Stimulated activated naive CD4-positive, alpha-beta T cell treated with Interleukin-2 at 50 U/mL for 16 hours (primary cell): ENCODE results near the gene GULP1.
"Not testable (repeated sequence)": the region's sequence is repeated elsewhere in the genome, so short reads cannot be mapped to it uniquely, and the experiment has no call there.

Source experiments
- DNase-seq: peaks from one replicate; lab custom pipeline; 2025; lab: John Stamatoyannopoulos, UW

Gene GULP1

DNA sequence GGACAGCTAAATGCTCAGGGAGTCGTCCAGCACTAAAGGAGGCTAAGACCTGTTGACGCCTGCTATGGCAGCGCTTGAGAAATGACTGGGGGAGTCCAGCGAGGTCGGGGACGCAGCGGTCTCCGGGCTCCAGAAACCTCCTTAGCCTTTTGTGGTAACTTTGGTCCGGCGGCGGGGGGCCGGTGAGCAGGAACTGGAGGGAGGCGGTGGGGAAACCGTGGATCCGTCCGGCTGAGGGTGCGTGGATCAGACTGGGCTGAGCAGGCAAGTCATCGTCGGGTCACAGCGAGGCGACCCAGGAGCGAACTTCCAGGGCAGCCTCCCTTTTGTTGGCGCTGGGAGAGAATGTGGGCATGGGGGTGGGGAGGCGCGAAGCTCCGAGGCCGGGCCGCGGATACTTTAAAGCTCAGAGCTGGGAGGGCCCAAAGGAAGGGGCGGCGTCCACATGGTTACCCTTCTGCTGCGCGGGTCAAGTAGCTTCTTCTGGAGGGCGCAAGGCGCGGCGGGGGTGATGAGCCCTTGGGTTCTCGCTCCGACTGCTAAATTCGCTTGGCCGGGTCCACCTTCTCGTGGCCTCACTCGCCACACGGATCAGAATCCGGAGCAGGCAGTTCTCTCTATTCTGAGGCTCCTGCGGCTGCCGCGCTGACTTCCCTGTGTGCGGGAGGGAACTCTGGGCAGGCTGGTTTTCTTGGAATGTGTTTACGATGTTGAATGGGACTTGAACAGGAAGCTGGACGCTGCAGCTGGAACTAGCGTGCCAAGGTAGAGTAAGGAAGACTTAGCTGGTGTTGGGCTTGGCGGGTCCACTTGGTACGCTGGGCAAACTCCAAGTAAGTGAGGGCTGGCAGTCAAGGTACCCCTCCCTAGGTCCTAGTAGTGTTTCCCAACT lies 920 bp downstream of the GULP1 start:
- no peak for DNase-seq

DNA sequence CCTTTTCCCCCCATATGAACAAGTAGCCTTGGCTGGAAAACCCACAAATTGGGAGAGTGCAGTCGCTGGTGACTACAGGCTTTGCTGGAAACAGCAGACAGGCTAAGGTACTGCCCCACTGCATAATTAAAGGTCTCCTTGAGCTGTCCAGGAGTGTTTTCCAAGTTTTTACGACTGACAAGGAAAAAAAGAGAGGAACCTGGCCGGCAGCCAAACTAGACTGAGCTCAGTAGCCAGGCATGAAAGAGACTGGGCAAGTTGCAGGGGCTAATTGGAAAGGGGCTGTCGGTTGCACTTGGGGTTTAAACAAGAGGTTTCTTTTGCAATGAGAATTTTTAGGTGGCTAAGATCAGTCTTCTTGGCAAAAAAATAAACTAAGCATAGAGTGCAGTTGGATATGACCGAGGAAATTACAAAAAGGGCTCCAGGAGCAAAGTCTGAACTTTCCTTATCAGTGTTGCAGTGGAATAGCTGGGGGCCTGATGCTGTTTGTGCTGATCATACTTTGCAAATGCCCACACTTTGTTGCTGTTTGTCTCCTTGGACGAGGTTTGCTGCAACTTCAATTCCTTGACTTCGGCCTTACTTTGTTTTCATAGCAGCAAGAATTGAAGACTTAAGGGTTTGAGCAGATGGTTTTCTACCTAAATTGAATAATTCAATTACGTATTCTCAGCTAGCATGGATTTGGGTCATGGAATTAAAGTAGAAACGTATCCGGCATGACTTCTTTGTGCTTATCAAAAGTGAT lies 2.1 kb downstream of the GULP1 start:
- DNase-seq = no peak

DNA sequence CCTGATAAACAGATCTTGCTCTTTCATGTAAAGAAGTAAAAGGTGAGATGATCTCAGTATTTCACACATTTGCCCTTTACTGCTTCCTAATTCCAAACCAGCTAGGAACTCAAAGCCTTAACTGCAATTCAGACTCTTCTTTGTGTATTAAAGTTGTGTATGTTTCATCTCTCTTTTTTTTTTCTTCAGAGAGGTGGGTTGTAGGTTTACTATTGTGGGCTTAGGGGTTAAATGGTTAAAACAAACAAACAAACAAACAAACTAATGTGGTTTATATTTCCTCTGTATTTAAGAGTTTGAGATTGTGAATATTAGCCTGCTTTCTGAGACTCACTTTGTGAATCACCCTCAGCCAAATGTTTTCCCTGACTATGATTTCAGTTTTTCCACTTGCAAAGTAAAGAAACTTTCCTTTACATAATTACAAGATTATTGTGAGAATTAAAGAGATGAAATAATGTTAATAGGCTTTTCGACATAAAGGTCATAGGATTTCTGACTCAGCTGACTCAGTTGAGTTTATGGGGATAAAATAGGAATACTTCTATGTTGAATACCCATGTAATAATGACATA lies 2.8 kb downstream of the GULP1 start:
- no peak for DNase-seq

DNA sequence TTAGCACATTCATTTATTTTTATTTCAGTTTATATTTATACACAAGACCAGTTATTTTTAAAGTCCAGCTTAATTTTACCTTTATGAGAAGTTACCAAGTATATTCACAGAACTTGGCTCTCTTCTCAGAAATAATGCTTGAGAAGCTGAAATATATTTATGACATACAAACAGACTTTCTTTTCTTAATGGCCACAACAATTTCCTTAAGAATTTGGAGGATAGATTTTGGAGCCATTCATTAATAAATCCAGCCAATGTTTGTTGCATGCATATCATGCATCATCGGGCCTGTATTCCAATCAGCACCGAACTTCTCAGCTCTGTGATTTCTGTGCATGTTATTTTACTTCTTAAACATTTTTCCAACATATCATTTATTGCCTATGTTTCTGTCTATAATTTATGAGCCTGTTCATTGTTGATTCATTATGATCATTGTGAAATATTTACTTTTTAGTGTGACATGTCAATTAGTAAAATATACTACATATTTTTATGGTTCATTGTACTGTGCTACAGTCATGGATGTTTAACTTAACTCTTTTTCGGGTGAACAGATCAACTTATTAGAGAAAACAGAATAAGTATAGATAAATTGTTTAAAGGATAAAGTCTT lies 3.5 kb downstream of the GULP1 start:
- no peak for DNase-seq

DNA sequence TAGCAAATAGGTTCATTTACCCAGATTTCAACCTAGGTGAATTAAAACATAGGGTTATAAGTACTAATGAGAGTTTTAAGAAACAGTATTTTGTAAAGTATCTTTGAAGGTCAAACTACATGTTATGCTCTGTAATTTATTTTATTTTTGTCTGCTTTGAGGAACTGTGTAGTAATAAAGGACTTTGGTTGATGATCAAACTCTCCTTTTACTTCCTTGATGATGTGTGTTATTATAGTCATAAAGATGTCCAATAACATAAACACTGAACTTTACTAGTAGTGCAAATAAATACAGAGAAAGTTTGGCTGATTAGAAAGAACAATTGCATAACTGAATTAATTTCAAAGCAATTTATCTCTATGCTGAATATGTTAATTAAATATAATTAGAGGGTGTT lies 6.3 kb downstream of the GULP1 start:
- no peak for DNase-seq

DNA sequence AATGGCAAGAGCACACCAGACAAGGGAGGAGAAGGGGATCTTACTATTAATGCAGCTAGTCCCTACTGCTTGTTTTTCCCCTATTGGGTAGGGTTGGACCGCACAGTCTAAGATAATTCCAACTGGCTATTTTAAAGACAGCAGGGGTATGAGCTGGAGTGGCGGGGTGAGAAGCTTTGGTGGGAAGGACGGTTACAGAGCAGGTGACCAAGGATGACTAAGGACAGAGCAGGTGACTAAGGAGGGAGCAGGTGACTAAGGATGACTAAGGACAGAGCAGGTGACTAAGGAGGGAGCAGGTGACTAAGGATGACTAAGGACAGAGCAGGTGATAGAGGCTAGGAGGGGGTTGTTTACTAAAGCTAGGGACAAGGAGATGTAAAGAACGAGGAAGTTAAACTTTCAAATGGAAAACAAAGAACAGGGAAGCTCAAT lies 7.3 kb downstream of the GULP1 start:
- DNase-seq = not testable (repeated sequence)

DNA sequence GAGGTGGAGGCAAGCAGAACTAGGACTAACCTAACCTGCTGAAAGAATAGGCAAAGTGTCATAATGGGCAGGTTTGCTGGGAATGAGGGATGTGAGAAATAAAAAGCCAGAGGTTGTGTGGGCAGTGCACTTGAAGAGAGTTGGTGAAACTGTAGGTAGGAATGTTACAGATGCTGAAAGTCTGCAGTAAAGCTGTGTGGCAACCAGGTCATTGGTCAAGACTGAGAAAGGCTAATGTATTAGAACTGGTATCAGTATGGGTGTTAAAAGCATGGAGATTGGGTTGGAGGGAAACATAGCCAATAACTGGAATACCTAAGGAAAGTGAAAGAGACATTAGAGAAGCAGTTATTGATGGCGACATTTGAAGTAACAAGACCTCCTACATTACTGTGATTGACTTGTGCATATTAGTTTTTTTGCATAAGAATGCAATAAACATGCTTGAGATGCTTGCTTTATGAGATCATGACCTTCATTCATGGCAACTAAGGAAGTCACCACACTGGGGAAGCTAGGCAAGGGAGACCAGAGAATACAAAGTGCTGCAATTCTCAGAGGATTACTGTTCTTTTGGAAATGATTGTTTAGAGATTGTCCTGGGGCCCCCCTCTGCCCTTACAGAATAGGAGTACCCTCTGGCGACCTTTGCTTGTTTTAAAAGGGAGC lies 11.8 kb downstream of the GULP1 start:
- no peak for DNase-seq

DNA sequence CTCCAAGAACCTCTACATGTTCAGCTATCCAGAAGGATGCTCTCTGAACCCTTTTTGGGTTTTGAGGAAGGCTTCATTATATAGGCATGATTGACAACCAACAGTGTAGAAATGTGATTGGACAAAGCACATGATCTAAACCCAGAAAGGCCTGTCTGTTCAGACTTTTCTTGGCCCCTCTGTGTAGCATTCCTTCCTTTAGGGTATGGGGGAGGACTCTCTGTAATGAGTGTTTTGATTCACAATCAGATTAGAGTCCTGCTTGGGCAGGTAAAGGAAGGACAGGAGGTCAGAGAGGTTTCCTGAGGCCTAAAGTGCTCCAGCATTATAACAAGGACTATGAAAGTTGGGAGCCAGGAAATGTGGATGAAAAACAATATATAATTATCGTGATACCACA lies 13.6 kb downstream of the GULP1 start:
- DNase-seq = no peak

DNA sequence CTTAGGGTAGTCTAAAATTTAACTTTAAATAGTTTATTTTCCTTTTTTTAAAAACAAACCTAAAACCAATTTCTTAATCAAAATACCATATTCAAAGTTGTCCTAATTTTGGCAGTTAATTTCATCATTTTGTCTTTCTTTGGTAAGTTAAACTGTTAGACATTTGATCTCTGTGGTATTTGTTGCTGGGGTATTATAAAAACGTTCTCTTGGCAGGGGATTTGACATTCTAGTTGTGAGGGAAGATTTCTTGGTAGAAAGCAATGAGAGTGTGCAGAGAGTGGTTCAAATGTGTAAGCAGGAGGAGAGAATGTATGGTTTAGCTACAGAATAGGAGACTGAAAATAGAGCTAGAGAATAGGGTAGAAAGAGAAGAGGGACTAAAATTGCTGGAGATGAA lies 14.6 kb downstream of the GULP1 start:
- DNase-seq = no peak

DNA sequence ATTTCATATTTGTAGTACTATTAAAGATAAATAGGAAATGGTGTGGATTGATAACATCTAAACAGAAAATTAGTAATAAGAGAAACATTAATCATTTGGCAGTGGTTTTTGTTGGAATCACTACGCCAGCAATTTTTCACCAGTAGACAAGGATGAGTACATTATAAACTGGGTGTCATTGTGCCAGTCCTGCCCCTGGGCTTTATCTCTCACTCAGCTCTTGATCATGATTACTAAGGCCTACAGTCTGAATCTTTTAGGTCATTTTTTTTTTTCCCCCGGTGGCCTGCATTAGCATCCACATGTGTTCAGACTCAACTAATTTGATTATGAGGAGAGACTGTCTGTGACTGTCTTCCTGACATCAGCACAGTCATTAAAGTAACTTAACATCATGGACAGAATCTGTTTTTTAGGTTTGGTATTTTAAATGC lies 16.2 kb downstream of the GULP1 start:
- no peak for DNase-seq

DNA sequence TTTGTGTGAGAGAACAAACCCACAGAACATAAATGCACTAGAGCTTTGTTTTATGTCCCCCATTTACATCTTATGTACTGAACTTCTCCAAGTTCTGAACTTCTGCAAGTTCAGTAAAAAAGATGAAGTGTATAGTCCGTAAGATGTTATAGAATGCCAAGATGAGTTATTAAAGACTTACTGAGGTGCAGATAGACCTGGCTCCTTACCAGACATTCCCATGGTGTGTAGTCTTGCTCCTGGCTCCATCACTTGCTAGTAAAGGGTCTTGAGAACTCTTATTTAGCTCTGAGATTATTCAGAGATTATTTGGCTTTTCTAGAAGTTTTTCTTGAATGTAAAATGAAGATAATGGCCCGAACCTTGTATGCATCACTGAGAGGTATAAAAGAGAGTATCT lies 16.8 kb downstream of the GULP1 start:
- DNase-seq = no peak

DNA sequence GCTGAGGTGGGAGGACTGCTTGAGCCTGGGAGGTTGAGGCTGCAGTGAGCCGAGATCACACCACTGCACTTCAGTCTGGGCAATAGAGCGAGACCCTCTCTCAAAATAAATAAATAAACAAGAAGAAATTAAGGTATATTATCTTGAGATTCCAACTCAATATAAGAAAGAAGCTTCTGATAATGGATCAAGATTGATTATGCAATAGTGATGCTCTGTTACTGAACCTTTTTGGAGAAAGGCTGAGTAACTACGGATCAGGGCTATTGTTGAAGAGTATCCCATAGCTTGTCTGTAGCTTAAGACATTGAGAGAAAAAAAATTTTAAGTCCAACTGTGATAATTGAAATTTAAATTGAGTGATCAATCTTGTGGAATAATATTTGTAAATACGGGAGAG lies 17.7 kb downstream of the GULP1 start:
- no peak for DNase-seq

DNA sequence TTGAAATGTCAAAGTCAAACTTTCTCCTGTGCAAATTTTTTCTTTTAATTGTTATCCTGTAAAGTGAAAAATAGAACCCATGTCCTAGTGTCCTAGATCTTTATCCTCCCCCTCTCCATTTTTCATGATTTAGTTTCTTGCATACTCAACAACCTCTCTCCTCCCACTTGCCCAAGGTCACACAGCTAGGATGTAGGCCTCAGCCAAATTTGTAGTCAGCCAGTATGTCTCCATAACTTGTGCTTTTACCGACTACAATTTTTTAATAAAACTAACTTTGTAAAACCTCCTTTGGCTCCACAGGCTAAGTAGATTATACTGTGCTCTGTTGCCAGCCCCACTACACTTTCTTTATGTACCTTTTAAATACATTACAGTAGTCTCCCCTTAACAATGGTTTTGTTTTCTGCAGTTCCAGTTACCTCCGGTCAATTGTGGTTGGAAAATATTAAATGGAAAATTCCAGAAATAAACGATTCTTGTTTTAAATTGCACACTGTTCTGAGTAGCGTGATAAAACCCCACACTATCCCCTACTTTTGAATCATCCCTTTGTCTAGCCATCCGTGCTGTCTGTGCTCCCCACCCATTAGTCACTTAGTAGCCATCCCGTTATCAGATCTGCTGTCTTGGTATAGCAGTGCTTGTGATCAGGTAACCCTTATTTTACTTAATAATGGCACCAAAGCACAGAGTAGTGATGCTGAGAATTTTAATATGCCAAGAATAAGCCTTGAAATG lies 22.8 kb downstream of the GULP1 start:
- no peak for DNase-seq

DNA sequence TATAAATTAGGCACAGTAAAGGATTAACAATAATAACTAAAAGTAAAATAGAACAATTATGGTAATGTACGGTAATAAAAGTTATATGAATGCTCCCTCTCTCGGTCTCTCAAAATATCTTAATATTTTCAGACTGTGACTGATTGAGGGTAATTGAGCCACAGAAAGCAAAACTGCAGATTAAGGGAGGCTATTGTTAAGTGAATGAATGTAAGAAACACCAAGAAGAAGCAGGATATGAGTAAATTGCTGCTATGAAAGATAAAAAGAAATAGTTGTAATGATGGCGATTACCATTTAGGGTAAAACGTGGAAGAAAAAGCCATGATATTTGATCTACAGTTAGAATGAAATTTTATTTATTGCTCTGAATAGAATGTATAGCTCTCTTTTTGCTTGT lies 24.1 kb downstream of the GULP1 start:
- DNase-seq = no peak

DNA sequence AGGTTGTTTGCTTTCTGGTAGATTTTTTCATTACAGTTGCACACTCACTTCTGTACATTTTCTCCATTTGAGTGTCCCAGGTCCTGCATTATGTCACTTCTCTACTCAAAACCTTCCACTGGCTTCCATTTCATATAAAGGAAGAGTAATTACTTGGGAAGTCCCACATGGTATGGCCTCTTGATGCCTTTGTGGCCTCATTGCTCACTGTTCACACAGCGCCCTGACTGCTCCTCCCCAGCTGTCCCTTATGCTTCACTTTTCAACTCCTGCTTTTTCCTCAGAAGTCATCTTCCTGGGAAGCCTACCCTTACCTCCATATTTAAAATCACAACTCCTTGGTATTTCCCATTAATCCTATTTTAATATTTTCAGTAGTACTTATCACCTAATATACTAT lies 24.7 kb downstream of the GULP1 start:
- no peak for DNase-seq

DNA sequence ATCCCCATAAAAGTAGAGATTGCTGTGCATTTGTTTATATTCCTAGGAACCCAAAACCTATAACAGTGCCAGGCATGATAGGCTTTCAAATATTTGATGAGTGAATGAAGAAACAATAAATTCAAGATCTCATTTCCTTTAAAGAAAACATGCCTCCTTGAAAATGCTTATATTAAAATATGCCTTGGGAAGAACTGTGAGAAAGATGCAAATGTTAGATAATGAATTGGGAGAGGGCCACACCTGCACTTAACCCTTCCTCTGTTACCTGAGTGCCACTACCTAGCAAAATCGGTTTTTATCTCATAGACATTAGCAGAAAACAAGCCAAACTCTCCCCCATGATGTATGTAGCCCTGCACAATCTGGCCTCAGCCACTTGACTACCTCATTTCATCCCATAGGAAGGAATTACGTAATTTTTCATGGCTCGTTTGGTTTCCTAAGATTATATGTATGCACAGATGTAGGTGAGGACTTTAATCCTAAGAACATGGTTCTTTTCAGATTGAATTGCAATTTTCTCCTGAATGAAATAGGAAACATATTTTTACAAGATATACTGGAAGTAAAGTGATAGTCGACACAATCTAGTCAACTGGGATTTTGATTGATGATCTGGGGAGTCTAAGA lies 25.2 kb downstream of the GULP1 start:
- no peak for DNase-seq

DNA sequence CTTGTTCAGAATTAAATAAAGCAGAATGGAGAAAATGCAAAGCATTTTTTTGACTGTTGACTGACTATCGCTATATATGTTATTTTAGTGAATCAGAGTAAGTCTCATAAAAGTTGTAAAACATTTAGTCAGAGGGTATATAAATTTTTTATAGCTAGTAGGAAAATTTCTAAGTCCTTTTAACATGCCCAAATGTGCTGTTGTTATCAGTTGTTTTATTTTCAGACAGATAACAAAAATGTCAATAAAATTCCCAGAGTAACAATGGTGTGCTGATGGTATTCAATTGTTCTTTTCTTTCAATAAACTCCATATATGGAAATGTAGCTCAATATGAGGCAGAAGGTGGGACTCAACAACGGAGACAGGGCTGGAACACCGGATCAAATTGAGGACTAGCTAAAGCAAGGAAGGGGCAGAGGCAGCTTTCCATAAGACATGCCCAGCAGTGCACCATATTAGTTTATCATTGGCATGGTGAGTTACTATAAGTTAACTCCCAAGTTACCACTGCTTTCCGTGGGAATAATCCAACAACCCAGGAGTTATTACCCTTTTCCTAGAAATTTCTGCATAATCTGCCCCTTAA lies 26.6 kb downstream of the GULP1 start:
- DNase-seq = no peak

DNA sequence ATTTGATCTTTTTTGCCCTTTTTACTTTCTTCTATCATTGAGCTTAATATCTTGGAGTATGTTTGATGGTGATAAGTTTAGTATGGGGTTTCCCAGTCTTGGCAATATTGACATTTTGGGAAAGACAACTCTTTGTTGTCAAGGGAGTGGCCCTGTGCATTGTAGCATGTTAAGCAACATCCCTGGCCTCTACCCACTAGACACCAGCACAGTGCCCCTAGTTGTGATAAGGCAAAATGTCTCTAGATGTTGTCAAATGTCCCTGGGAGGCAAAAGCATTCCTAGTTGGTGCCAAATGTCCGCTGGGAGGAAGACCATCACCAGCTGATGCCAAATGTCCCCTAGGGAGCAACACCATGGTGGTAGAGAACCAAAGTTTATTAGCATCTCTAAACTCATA lies 28.2 kb downstream of the GULP1 start:
- no peak for DNase-seq

DNA sequence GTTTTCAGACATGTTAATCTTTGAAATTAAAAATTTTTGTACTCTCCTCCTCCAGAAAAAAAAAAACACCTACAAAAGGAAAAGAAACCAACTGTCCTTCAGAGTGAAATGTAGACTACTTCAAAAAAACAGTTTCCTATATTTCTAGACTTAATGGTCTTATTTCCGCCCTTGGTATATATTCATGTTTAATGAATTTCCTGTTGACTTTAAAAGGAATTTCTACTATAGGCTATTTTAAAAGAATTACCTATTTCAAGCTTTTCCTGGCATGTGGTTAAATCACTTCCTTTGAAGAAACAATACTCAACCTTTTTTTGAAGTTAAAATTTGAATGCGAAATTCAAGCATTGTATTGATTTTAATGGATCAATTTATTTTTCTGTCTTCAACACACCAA lies 29.2 kb downstream of the GULP1 start:
- DNase-seq = no peak
